Measurements from ENCODE around the gene FAM78B.

Gene FAM78B

DNA sequence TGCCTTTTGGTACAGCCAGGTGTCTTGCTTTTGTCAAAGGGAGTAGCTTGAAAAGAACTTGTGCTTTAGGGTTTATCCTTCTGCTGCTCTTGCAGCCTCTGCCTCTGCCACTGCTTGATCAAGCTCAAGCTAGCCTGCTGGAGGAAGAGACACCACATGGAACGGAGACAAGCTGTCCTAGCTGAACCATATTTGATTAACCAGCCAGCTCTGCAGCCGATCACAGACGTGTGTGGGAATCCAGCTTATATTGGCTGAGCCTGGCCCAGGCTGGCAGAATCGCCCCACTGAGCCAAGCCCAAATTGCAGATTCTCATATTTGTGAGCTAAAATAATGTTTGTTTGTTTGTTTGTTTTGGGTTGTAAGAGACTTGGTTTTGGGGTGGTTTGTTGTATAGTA is 18.7 kb upstream of the FAM78B start:
- Histone ChIP-seq H3K4me3 (no peak overlapping the region), H3K36me3 (ENCODE audit: insufficient read depth, low read length) (no peaks in the 10 kb centered on the region)

DNA sequence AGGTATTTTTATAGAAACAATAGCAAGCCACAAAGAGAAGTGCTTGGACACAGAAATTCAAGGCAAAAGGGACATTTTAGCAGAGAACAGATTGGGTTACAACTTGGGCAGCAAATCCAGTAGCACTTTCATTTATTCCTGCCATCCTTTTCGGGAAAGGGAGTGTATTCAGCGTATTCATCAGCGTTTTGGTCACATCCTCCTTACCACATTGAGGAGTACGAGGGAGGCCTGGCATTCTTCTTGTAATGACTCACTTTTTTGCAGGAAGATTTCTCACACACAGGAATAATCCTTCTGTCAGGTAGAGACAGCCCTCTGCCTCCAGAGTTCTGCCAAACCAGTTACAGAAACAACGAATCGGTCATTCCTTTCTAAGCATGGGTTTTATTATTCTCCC is 18.1 kb upstream of the FAM78B start:
- TF ChIP-seq EZH2 (IDR thresholded peaks at IDR 0.05) (no peak), POLR2AphosphoS5 (IDR thresholded peaks at IDR 0.05; ENCODE audit: borderline replicate concordance, low read depth, low read length) (no peak), FOXP2 (optimal IDR thresholded peaks at IDR 0.05; ENCODE audit: control extremely low read depth, extremely low read length, insufficient read depth) (no peak)
- no peak overlapping the region for H3K27ac ChIP-seq
- no peaks in the 10 kb centered on the region for H3K9me3 ChIP-seq (ENCODE audit: low read depth, low read length)
- no peak for DNase-seq (ENCODE audit: low read depth, low spot score)
- H3K4me3 ChIP-seq = no peak overlapping the region
- no peak overlapping the region for H3K9ac ChIP-seq (ENCODE audit: insufficient read length)
- no peaks in the 10 kb centered on the region for H3K36me3 ChIP-seq (ENCODE audit: insufficient read depth, low read length)

More for the DNA sequence above, 18.7 kb upstream of the FAM78B start:
- TF ChIP-seq FOXP2 (optimal IDR thresholded peaks at IDR 0.05; ENCODE audit: control extremely low read depth, extremely low read length, insufficient read depth) = no peak
- no peak for TF ChIP-seq POLR2AphosphoS5 (IDR thresholded peaks at IDR 0.05; ENCODE audit: borderline replicate concordance, low read depth, low read length)
- no peak for TF ChIP-seq EZH2 (IDR thresholded peaks at IDR 0.05)
- Histone ChIP-seq H3K9ac (ENCODE audit: insufficient read length) (no peak overlapping the region), H3K9me3 (ENCODE audit: low read depth, low read length) (no peaks in the 10 kb centered on the region), H3K27ac (no peak overlapping the region)
- no peak for DNase-seq (ENCODE audit: low read depth, low spot score)

DNA sequence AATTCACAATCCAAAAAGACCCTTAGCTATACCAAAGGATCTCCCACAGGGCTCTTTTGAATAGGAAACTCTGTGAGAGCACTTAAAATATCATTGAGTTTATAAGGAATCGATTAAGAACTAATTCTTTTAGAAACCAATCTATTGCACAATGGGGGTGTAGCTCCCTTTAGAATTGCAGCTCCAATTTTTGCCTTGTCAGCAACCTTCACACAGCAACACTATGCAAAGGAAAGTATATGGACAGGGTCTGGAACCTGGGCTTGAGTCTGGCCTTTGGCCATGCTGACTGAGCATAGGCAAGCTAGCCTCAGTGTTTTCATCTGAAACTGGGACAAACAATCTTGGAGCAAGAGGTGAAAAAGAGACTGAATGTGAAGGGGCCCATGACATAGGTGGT is 17.2 kb upstream of the FAM78B start:
- no peak for DNase-seq (ENCODE audit: low read depth, low spot score)
- no peak overlapping the region for H3K4me3 ChIP-seq
- TF ChIP-seq EZH2 (IDR thresholded peaks at IDR 0.05) = no peak
- TF ChIP-seq POLR2AphosphoS5 (IDR thresholded peaks at IDR 0.05; ENCODE audit: borderline replicate concordance, low read depth, low read length) = no peak
- TF ChIP-seq FOXP2 (optimal IDR thresholded peaks at IDR 0.05; ENCODE audit: control extremely low read depth, extremely low read length, insufficient read depth) = no peak
- no peak overlapping the region for H3K27ac ChIP-seq
- no peaks in the 10 kb centered on the region for H3K9me3 ChIP-seq (ENCODE audit: low read depth, low read length)
- H3K9ac ChIP-seq (ENCODE audit: insufficient read length) = no peak overlapping the region
- H3K36me3 ChIP-seq (ENCODE audit: insufficient read depth, low read length) = no peaks in the 10 kb centered on the region

DNA sequence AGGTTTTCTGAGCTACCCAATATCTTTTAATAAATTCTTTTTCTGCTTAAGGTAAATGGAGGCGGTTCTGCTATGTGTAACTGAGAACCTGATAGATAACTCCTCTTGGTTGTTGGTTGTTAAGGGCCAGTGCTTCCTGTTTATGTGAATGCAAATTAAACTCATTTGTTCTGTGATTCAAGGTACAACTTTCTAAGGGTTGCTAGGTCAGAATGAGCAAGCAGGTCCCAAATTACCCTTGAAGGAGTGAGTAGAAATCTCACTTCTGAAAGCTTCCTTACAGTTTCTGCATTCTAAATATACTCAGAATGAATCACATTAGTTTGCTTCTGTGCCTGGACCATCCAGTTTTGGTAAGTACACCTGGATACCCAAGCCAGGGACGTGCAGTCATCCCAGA is 15.5 kb upstream of the FAM78B start:
- TF ChIP-seq EZH2 (IDR thresholded peaks at IDR 0.05) (no peak), POLR2AphosphoS5 (IDR thresholded peaks at IDR 0.05; ENCODE audit: borderline replicate concordance, low read depth, low read length) (no peak), FOXP2 (optimal IDR thresholded peaks at IDR 0.05; ENCODE audit: control extremely low read depth, extremely low read length, insufficient read depth) (no peak)
- Histone ChIP-seq H3K9me3 (ENCODE audit: low read depth, low read length) (no peaks in the 10 kb centered on the region), H3K4me3 (no peak overlapping the region), H3K36me3 (ENCODE audit: insufficient read depth, low read length) (no peaks in the 10 kb centered on the region), H3K27ac (no peak overlapping the region), H3K9ac (ENCODE audit: insufficient read length) (no peak overlapping the region)
- no peak for DNase-seq (ENCODE audit: low read depth, low spot score)

DNA sequence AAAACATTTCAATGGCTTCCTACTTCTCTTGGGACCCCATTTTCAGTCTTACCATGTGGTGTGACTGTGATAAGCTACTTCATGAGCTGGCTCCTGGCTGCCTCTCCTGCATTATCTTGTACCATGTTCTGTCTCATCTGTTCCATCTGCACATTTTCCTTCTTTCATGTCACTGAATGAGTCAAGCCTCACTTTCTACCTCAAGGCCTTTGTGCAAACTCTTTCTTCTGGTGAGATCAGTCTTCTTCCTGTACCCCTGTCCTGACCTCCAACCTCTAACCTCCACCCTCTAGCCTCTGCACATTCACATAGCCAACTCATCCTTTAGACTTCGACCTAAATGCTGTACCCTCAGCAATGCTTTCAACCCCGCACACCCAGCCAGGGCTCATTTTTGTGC is 9.6 kb upstream of the FAM78B start:
- Histone ChIP-seq H3K36me3 (ENCODE audit: insufficient read depth, low read length) (no peaks in the 10 kb centered on the region), H3K4me3 (no peak overlapping the region), H3K27ac (no peak overlapping the region), H3K9ac (ENCODE audit: insufficient read length) (no peak overlapping the region), H3K9me3 (ENCODE audit: low read depth, low read length) (no peaks in the 10 kb centered on the region)
- no peak for DNase-seq (ENCODE audit: low read depth, low spot score)
- no peak for TF ChIP-seq FOXP2 (optimal IDR thresholded peaks at IDR 0.05; ENCODE audit: control extremely low read depth, extremely low read length, insufficient read depth)
- no peak for TF ChIP-seq EZH2 (IDR thresholded peaks at IDR 0.05)
- no peak for TF ChIP-seq POLR2AphosphoS5 (IDR thresholded peaks at IDR 0.05; ENCODE audit: borderline replicate concordance, low read depth, low read length)

DNA sequence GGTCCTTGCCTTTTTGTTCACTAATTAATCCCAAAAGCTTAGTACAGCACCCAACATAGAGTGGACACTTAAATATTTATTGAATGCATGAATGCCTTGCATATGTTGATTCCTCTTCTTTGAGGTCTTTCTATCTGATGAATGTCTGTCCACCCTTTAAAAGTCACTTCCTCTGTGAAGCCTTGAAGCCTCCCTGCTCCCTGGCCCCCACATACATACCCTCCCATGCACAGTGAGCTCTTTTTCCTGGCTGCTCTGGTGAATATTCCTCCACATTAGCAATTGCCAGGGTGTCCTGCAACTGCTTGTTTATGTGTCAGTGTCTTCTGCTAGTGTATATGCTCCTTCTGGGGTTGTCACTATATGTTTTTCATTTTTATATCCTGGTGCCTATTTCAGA is 8.2 kb upstream of the FAM78B start:
- Histone ChIP-seq H3K9me3 (ENCODE audit: low read depth, low read length) (no peaks in the 10 kb centered on the region), H3K9ac (ENCODE audit: insufficient read length) (no peak overlapping the region), H3K27ac (no peak overlapping the region), H3K4me3 (no peak overlapping the region), H3K36me3 (ENCODE audit: insufficient read depth, low read length) (no peaks in the 10 kb centered on the region)
- DNase-seq (ENCODE audit: low read depth, low spot score) = no peak
- no peak for TF ChIP-seq EZH2 (IDR thresholded peaks at IDR 0.05)
- TF ChIP-seq FOXP2 (optimal IDR thresholded peaks at IDR 0.05; ENCODE audit: control extremely low read depth, extremely low read length, insufficient read depth) = no peak
- no peak for TF ChIP-seq POLR2AphosphoS5 (IDR thresholded peaks at IDR 0.05; ENCODE audit: borderline replicate concordance, low read depth, low read length)

DNA sequence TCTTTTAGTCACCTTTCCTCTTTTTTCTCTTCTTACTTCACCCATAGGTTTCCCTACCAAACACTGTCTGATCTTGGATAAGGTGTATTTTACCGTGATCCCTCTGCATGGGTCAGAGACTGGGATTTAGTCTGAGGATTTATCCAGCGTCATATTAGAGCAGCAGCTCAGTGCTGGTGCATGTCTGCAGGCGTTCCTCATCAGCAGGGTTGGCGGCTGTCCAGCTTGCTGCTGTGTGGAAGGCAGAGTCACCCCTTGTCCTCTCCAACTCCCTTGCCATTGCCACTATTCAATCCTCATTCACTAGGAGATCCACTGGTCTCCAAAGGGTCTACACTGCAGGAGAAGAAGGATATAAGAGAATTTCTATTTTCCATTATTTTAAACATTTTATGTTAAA is 7.3 kb upstream of the FAM78B start:
- no peaks in the 10 kb centered on the region for H3K9me3 ChIP-seq (ENCODE audit: low read depth, low read length)
- no peak overlapping the region for H3K9ac ChIP-seq (ENCODE audit: insufficient read length)
- no peaks in the 10 kb centered on the region for H3K36me3 ChIP-seq (ENCODE audit: insufficient read depth, low read length)
- H3K27ac ChIP-seq = no peak overlapping the region
- no peak overlapping the region for H3K4me3 ChIP-seq
- TF ChIP-seq EZH2 (IDR thresholded peaks at IDR 0.05) (no peak), FOXP2 (optimal IDR thresholded peaks at IDR 0.05; ENCODE audit: control extremely low read depth, extremely low read length, insufficient read depth) (no peak), POLR2AphosphoS5 (IDR thresholded peaks at IDR 0.05; ENCODE audit: borderline replicate concordance, low read depth, low read length) (no peak)
- DNase-seq (ENCODE audit: low read depth, low spot score) = no peak

DNA sequence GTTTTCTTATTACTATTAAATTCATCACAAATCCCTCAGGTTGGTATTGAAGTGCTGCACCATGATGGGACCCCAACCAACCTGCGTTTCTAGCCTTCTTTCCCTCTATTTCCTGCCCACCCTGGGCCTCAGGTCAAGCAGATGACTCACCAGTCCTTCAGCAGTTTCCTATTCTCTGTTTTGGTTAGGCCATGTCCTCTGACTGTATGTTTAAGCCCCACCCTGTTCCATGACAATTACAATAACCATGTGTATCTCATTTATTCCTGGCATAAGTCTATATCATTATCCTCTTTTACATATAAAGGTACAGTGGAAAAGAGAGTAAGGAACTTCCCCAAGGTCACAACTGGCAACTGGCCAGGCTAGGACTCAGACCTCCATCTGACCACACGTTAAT is 5.3 kb upstream of the FAM78B start:
- no peak overlapping the region for H3K27ac ChIP-seq
- TF ChIP-seq EZH2 (IDR thresholded peaks at IDR 0.05) = no peak
- TF ChIP-seq FOXP2 (optimal IDR thresholded peaks at IDR 0.05; ENCODE audit: control extremely low read depth, extremely low read length, insufficient read depth) = no peak
- TF ChIP-seq POLR2AphosphoS5 (IDR thresholded peaks at IDR 0.05; ENCODE audit: borderline replicate concordance, low read depth, low read length) = no peak
- no peaks in the 10 kb centered on the region for H3K9me3 ChIP-seq (ENCODE audit: low read depth, low read length)
- no peak overlapping the region for H3K4me3 ChIP-seq
- no peaks in the 10 kb centered on the region for H3K36me3 ChIP-seq (ENCODE audit: insufficient read depth, low read length)
- no peak overlapping the region for H3K9ac ChIP-seq (ENCODE audit: insufficient read length)
- no peak for DNase-seq (ENCODE audit: low read depth, low spot score)

DNA sequence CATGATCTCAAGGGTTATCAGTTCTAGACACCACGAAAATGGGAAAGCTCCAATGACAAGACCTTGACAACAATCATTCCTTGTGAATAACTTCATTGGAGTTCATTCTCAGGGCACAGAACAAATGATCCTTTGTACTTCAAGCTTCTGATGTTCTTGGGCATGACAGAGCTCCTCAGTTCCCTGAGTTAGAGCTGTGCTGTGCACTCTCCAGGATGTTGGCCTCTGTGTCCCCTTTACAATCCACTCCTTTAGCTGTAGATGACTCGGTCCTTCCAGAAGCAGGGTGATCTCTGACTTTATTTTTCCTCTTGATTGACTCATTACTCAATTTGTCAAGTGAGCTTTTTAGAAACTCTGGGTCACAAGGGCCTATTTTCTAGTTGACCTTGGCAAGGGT is 3.9 kb upstream of the FAM78B start:
- no peak for TF ChIP-seq EZH2 (IDR thresholded peaks at IDR 0.05)
- no peak for TF ChIP-seq POLR2AphosphoS5 (IDR thresholded peaks at IDR 0.05; ENCODE audit: borderline replicate concordance, low read depth, low read length)
- TF ChIP-seq FOXP2 (optimal IDR thresholded peaks at IDR 0.05; ENCODE audit: control extremely low read depth, extremely low read length, insufficient read depth) = no peak
- no peak for DNase-seq (ENCODE audit: low read depth, low spot score)
- H3K4me3 ChIP-seq = no peak overlapping the region
- H3K9me3 ChIP-seq (ENCODE audit: low read depth, low read length) = no peaks in the 10 kb centered on the region
- H3K36me3 ChIP-seq (ENCODE audit: insufficient read depth, low read length) = no peaks in the 10 kb centered on the region
- no peak overlapping the region for H3K9ac ChIP-seq (ENCODE audit: insufficient read length)
- H3K27ac ChIP-seq = no peak overlapping the region
